Measurements from ENCODE around the gene KIAA1328.

- TF ChIP-seq, protein P1, sequence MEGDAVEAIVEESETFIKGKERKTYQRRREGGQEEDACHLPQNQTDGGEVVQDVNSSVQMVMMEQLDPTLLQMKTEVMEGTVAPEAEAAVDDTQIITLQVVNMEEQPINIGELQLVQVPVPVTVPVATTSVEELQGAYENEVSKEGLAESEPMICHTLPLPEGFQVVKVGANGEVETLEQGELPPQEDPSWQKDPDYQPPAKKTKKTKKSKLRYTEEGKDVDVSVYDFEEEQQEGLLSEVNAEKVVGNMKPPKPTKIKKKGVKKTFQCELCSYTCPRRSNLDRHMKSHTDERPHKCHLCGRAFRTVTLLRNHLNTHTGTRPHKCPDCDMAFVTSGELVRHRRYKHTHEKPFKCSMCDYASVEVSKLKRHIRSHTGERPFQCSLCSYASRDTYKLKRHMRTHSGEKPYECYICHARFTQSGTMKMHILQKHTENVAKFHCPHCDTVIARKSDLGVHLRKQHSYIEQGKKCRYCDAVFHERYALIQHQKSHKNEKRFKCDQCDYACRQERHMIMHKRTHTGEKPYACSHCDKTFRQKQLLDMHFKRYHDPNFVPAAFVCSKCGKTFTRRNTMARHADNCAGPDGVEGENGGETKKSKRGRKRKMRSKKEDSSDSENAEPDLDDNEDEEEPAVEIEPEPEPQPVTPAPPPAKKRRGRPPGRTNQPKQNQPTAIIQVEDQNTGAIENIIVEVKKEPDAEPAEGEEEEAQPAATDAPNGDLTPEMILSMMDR (IDR thresholded peaks at IDR 0.05) = no peak
- no peak for TF ChIP-seq POLR2A (IDR thresholded peaks at IDR 0.05)
These were observed 347.0 kb downstream of the KIAA1328 start for GRCh38 chr18:37175727-37176620.

Measured in heart left ventricle (tissue), 13 donors.